ENCODE data around the gene TIE1.
"Not testable (repeated sequence)": the region's sequence is repeated elsewhere in the genome, so short reads cannot be mapped to it uniquely, and the experiment has no call there.

TIE1 gene

DNA sequence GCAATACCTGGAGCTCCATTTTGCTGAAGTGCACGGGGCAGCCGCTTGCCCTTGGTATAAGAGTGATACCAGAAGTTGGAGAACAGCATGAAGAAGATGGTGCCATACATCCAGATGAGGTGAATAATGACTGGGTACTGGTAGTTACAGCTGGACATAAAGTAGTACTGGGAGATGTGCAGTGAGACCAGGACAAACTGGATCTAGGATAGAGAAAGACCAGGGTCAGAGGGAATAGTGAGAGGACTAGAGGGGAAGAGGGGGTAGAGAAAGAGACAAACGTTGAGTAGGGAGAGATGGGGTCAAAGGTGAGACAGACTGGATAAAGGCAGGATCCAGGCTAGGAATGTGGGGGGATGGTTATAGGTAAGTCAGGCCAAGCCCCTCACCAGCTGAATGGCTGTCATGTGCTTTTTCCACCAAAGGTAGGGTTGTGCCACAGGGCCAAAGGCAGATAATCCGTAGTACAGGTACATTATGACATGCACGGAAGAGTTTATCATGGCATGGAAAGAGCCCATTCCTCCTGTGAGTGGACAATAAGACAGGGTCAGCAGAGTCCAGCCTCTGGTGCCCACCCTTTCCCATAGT, 63.2 kb downstream of the TIE1 start:
- DNase-seq, result no peak

DNA sequence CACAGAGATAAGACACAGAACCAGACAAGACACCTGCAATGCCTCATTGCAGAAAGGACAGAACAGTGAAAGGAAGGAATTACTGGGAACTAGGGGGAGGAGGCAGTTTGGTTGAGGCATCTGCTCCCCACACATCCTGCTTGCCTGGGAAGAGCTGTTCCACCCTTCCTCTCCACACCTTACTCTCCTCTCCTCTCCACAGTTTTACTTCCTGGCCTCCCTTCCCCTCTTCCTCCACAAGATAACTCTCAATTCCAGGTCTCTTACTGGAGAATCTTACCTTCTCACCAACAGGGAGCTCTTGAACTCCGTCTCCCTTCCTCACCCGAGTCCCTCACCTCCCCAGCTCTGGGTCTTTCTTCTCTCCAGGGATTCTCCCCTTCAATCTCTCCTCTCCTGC, 64.9 kb downstream of the TIE1 start:
- no peak for DNase-seq

DNA sequence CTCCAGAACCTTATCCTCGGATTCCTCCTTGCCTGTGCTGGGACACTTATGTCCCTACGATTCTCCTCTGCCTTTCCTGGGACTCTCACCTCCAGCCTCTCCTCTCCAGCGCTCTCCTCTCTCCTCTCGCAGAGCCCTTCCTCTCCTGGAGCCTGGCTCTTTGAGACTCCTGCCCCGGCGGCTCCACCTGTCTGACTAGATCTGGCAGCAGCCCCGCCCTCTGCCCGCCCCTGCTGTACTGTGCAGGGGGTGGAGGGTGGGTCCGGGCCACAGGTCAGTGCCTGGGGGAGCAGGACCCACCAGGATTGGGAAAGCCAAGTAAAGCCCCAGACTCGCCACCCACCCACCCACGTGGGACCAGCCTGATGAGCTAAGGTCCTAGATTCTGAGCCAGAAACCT, 65.4 kb downstream of the TIE1 start:
- DNase-seq, result peak in 1 of 2 experiments; percentile 27

DNA sequence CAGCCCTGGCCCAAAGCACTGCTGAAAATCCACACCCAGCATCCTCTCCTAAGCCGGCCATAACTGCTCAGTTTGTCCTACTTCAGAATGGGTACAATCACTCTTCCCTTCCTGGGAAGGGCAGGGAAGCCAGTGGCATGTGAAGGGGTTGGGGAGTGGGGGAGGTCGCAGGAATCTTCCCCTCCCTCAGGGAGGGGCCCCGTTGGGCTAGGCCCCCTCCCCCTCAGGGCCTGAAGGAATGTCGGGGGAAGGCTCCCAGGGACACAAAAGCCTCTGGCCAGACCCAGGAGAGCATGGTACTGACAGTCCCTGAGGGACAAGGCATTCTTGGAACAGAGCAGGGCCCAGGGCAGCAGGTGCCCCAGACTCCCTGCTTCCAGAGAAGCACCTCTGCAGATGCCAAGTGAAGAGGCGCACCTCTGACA, 65.8 kb downstream of the TIE1 start:
- DNase-seq, result no peak

DNA sequence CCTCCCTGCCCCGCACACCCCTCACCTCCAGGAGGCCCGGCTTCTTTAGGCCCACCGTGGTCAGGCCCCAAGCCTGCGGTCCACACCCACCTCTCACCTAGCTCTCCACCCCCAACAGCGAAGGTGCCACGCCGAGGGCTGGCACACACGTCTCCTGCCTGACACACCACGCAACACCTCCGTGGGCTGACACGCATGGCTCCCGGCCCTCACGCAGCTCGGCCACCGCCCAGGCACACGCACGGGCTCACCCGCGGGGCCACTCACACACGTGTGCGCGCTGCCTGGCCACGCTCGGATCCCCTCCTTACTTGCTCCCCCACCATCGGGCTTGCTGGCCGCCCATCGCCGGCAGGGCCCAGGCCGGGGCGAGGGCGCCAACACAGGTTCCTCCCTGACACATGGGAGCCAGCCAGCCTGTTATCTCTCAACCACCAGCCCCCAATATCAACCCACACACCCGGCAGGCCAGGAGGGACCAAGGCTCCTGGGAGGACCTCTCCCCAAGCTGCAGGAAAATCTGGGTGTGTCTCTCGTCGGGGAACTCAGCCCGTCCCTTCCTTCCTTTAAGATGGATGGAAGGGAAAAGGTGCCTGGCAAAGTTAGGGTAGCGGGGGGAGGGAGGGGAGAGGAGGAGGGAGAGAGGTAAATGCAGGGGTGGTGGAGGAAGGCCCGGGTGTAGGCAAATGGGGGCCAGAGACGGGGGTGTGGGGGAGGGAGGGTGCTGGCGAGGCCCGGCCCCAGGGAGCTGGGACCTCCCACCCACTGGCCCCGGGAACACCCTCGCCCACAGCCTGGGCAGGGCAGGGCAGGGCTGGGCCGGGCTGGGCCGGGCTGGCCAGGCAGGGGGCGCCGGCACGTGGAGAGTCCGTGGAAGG, 66.5 kb downstream of the TIE1 start:
- no peak for DNase-seq

DNA sequence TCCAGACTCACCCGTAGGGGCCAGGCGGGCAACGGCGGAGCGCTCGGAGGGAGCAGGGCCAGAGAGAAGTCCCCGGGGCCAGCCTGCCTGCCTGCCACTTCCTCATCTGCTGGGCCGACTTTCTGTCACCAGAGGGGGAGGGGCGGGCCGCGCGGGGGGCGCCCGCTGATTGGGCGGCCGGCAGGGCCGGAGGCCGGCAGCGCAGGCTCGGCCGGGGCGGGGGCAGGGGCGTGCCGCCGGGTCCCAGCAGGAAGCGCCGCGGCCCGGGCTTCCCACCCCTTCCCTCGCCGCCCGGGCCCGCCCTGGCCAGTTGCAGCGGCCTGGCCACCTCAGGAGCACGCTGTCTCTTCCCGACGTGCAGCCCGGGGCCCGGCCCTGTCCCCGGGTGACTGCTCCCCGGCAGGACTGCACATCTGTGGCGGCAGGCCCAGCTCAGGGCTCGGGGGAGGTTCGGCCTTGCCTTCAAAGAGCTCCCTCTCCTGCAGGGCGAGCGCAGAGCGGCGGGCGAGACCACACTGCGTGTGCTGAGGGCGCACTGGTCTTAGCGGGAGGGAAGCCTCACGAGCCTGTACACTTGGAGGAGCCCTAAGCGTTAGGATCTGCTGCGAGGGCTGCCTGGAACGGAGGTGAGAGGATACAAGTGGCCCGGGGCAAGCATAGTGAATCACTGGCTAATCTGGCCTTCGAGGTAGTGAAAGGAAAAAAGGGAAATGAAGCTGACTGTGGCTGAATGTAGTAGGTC, 67.3 kb downstream of the TIE1 start, which contains the start of gene ELOVL1:
Gene ELOVL1 (minus strand): TSS at position 108 of the 742 bp plus-strand sequence. CDS start 2,402 bp downstream, outside the sequence.
- DNase-seq, result peak; percentile 93

DNA sequence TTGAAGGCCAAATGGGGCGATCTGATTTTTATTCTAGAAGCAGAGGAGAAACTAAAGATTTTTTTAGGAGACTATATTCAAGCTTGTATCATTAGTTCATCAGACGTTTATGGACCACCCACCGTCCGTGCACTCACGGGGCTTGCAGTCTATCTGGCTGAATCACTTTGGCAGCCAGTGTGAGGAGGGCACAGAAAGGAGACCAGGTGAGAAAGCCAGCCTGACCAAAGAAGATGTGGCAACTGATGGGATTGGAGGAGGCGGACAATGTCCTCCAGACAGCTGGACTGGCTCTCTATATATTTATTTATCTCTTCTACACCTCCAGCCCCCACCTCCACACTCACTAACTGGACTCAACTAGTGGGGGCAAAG, 67.9 kb downstream of the TIE1 start:
- DNase-seq, result no peak

DNA sequence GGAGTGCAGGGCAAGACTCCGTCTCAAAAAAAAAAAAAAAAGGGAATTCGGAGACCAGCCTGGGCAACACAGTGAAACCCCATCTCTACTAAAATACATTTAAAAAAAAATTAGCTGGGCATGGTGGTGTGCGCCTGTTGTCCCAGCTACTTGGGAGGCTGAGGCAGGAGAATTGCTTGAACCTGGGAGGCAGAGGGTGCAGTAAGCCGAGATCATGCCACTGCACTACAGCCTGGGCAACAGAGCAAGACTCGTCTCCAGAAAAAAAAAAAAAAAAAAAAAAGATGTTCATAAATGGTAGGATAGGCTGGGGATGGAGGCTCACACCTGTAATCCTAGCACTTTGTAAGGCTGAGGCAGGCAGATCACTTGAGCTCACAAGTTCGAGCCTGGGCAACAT, 69.0 kb downstream of the TIE1 start:
- DNase-seq, result not testable (repeated sequence)

DNA sequence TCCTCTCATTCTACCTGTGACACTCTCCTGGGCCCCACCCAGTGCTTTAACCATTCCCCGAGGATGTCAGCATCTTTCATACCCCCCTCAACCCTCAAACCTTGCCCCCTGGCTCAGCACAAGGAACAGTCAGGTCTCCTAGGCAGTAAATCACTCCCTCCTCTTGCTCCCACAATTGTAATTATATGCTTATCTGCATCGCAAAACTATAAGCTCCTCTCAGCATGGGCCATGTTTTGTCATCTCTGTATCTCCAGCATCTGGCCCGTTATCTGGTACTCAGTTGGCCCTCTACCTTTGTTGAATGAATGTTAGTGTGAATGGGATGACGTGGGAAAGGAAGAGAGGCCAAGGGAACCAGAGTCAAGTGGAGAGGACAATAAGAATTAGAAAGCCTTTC, 69.8 kb downstream of the TIE1 start:
- no peak for DNase-seq

DNA sequence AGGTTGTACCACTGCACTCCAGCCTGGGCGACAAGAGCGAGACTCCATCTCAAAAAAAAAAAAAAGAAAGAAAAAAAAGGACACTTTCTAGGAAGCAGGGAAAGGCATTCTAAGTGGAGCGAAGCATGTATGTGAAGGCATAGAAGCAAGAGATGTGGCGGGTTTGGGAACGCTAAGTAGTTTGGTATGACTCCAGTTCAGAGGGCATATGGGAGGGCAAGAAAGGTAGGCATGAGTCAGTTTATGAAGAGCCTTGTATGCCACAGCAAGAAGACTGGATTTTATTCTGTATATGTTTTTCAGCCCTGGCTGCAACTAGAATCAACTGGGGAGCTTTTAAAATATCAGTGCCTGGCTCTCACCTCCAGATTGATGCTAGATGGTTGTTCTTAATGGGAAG, 71.4 kb downstream of the TIE1 start:
- DNase-seq, result no peak

Data from NCI-H2081 (cell line).